ENCODE results near the gene OXNAD1. TPM values are rescaled to one million over a fixed set of nuclear protein-coding genes. Genes with fewer than 3 reads are reported as not detected.

Gene OXNAD1
- total RNA-seq, 1 donor from 2014 or later: 13.2 TPM

DNA sequence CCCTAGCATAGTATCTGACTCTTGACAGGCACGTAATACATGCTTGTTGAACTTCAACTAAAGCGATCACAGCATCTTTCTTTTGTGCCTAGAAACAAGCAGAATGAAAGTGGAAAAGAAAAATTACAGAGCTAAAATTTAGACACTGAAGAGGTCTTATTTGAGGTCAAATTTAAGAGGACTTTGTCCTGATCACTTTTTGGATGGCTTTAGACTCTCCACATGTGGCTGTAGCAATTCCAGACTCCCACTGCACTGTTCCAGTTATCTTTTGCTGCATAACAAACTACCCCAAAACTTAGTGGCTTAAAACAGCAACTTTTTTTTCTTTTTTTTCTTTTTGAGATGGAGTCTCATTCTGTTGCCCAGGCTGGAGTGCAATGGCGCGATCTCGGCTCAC is 23.8 kb upstream of the OXNAD1 start:
- TF ChIP-seq CTCF (IDR thresholded peaks at IDR 0.05; ENCODE audit: unreplicated experiment): no peak
- Mint-ChIP-seq H3K36me3 (no peaks in the 10 kb centered on the region), H3K9me3 (no peaks in the 10 kb centered on the region), H3K27ac (no peak overlapping the region), H3K27me3 (ENCODE audit: low read depth) (peaks cover 3% of the 10 kb centered on the region), H3K4me1 (peaks cover 6% of the 10 kb centered on the region), H3K4me3 (no peak overlapping the region)
- no peak for DNase-seq (ENCODE audit: low spot score in 2 of 2, unreplicated experiment in 2 of 2)

GRCh38 chr3:16242177-16242576 is 22.8 kb upstream of the OXNAD1 start:
- H3K4me3 Mint-ChIP-seq: no peak overlapping the region
- no peak for TF ChIP-seq CTCF (IDR thresholded peaks at IDR 0.05; ENCODE audit: unreplicated experiment)

DNA sequence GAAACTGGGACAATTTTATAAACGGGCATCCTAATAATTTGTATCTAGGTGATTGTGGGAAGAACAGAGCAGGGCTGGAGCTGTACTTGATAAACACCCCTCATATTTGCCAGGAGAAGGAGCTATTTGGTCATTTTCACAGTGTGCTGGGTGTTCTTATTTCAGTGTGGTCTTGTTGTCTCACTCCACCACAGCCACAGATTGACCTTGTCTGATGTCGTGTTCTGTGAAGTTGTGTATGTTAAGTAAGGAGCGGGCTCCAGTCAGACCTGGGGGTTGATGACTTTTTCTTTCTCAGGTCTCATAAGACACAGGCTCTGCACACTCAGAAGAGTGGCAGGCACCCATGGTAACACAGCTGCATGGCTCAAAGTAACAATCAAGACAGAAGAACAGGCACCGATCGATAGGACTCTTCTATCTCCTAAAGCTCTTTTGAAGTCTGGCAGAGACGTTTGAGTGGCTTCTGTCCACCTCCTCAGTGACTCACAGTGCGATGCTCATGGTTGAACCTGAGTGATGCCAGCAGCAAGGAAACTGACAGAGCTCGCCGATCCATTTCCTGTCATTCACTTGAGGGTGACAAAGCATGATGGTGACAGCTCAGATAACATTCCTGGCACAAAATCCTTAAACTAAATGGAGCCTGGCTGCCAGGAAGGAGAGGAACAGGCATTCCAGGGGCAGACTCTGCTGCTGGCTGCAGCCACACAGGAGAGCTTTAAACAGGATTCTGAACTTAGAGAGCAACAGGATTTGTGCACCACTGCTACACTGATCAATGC is 21.1 kb upstream of the OXNAD1 start:
- no peaks in the 10 kb centered on the region for H3K36me3 Mint-ChIP-seq
- H3K4me3 Mint-ChIP-seq: no peak overlapping the region
- H3K4me1 Mint-ChIP-seq: peaks cover 5% of the 10 kb centered on the region
- H3K27me3 Mint-ChIP-seq (ENCODE audit: low read depth): peaks cover 3% of the 10 kb centered on the region
- DNase-seq (ENCODE audit: low spot score in 2 of 2, unreplicated experiment in 2 of 2): no peak
- TF ChIP-seq CTCF (IDR thresholded peaks at IDR 0.05; ENCODE audit: unreplicated experiment): no peak
- no peaks in the 10 kb centered on the region for H3K9me3 Mint-ChIP-seq
- H3K27ac Mint-ChIP-seq: no peak overlapping the region

More at GRCh38 chr3:16242177-16242576, 22.8 kb upstream of the OXNAD1 start:
- Mint-ChIP-seq H3K9me3 (no peaks in the 10 kb centered on the region), H3K27me3 (ENCODE audit: low read depth) (peaks cover 3% of the 10 kb centered on the region), H3K36me3 (no peaks in the 10 kb centered on the region), H3K4me1 (peaks cover 6% of the 10 kb centered on the region), H3K27ac (no peak overlapping the region)
- DNase-seq (ENCODE audit: low spot score in 2 of 2, unreplicated experiment in 2 of 2): no peak

DNA sequence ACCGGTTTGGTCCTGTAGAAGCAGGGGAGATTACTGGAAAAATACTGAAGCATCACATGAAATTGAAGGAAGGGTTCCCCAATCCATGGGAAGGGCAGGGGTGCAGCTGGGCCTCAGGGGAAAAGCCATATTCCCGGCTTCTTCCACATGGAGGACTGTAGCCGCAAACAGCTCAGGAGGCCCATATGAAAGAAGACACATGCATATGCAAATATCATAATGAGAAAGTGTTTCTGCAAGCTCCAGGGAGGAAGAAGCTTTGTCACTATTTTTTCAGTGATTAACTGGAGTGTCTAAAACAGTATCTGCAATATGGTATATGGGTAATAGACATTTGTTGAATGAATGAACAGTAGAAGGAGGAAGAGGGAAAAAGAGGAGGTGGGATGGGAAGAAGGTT is 19.4 kb upstream of the OXNAD1 start:
- H3K36me3 Mint-ChIP-seq: no peaks in the 10 kb centered on the region

GRCh38 chr3:16247282-16248061 is 17.5 kb upstream of the OXNAD1 start:
- TF ChIP-seq CTCF (IDR thresholded peaks at IDR 0.05; ENCODE audit: unreplicated experiment): peak; percentile 91
- no peaks in the 10 kb centered on the region for H3K27me3 Mint-ChIP-seq (ENCODE audit: low read depth)
- no peak overlapping the region for H3K4me3 Mint-ChIP-seq
- H3K36me3 Mint-ChIP-seq: no peaks in the 10 kb centered on the region
- peak; percentile 56 to 82 for DNase-seq (ENCODE audit: low spot score in 2 of 2, unreplicated experiment in 2 of 2)
- no peaks in the 10 kb centered on the region for H3K9me3 Mint-ChIP-seq
- no peak overlapping the region for H3K27ac Mint-ChIP-seq
- H3K4me1 Mint-ChIP-seq: no peaks in the 10 kb centered on the region

More for the DNA sequence above, 19.4 kb upstream of the OXNAD1 start:
- Mint-ChIP-seq H3K4me1 (no peaks in the 10 kb centered on the region), H3K4me3 (no peak overlapping the region), H3K27ac (no peak overlapping the region), H3K27me3 (ENCODE audit: low read depth) (peaks cover 3% of the 10 kb centered on the region), H3K9me3 (no peaks in the 10 kb centered on the region)
- no peak for DNase-seq (ENCODE audit: low spot score in 2 of 2, unreplicated experiment in 2 of 2)
- no peak for TF ChIP-seq CTCF (IDR thresholded peaks at IDR 0.05; ENCODE audit: unreplicated experiment)
